Central memory CD4-positive, alpha-beta T cell (primary cell): ENCODE measurements around the gene GLB1L.
A peak's percentile ranks its signal among the peaks of the same experiment; 100 is the strongest.

Experiments
- DNase-seq: peaks from one replicate; pipeline ENCODE4 v3.0.0; 2022

Gene GLB1L

DNA sequence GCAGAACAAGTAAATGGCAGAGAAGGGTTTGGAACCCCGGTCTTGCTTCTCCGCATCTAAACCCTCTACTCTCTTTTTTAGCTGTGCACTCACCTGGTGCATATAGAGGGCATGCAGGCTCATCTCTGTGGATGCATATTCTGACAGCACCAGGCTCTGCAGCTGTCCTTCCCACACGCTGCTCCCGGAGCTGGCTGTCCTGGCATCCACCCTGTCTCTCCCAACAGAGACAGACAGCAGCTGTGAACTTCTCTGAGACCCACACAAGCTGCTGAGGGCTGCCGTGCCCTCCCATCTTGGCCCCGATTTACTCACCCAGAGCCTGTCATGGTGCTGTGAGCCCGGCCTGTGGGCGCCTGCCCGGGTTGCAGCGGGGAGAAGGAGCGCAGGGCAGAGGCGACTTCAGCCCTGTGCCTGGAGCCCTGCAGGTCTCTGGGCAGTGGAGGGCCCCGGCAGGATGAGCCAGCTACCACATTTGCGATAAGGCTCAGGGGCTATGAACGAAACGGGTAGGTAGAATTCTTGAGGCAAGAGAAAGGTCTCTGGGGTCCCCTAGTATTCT, 23.2 kb downstream of the GLB1L start:
- no peak for DNase-seq

DNA sequence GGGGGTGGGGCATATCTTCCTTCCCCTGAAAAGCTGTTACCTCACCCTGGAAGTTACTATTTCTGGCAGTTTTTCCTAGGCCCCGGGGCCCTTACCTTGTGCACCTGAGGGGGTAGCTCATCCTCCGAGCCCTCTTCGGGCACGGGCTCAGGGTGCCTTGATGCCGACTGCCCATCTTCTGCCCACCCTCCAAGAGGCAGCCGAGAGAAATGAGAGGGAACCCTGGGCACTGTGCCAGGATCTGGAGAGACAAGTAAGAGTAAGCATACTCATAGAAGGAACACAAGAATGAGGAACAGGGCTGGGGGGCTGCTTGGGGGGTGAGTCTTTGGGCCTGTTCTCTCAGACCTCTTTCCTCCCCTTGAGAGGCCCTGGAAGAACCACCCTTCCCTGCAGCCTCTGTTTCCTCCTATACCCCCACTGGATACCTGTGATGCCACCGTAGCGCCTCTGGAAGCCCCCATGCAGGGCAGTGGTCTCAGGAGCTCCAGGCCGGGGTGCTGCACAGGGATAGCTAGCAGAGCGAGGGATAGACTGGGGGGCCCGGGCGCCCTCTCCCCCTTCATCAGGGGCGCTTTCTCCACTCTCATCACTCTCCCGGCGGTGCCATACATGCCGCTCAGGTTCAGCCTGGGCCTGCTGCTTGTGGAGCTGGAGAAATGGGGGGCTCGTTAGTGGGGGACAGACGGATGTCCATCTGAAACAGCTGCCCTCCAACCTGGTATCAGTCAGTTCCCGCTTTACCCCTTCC, 24.4 kb downstream of the GLB1L start:
- no peak for DNase-seq

GRCh38 chr2:219219784-219220532, 25.3 kb downstream of the GLB1L start:
- DNase-seq, result no peak

GRCh38 chr2:219218732-219219701, 26.2 kb downstream of the GLB1L start, which contains the start of gene ABCB6:
TSS of gene ABCB6 (minus strand) at chr2:219218958. CDS start at chr2:219218673, 285 bp downstream.
- peak; percentile 82 for DNase-seq

- DNase-seq, result peak; percentile 17
Measured at GRCh38 chr2:219218217-219218731, 27.0 kb downstream of the GLB1L start.

DNA sequence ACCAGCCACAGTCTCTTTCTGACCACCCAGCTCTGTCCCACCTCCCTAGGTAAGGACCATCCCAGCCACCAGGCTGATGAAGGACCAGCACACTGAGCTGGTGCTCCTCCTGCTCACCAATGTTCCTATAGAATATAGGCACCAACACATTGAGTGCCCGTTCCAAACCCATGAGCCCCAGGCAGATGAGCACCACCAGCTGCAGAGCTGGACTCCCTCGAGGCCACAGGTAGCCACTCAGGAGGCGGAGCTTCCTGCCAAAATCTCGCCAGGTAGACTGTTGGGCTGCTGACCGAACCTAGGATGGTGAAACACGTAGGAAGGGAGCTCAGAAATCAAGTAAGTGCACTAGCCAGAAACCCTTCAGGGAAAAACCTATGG, 28.7 kb downstream of the GLB1L start:
- no peak for DNase-seq

- DNase-seq, result no peak
Measured at GRCh38 chr2:219215871-219216534, 29.2 kb downstream of the GLB1L start.

- DNase-seq, result no peak
Measured at GRCh38 chr2:219214786-219215185, 30.5 kb downstream of the GLB1L start.

- no peak for DNase-seq
Measured at GRCh38 chr2:219214141-219214540, 31.1 kb downstream of the GLB1L start.

GRCh38 chr2:219213486-219214071, 31.7 kb downstream of the GLB1L start:
- DNase-seq, result no peak

- no peak for DNase-seq
Measured at GRCh38 chr2:219213026-219213415, 32.2 kb downstream of the GLB1L start.

DNA sequence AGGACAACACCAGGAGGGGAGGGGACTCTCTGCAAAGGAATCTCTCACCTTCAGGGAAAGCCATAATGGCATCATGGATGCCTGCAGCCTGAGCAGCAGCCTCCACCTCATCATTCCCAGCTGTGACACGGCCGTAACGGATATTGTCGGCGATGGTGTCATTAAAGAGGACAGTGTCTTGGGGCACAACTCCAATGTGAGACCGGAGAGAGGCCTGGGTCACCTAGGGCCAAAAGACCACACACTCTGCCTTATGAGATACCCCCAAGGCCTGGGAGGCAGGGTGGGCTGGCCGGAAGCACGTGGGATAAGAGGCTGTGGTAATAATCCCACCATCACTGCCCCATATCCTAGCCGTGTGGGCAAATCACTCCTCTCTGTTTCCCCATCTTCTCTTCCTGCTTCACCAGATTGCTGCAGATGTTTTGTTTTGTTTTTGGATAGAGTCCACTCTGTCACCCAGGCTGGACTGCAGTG, 34.3 kb downstream of the GLB1L start:
- no peak for DNase-seq

- no peak for DNase-seq
Measured at GRCh38 chr2:219210196-219210885, 34.9 kb downstream of the GLB1L start.

- DNase-seq, result no peak
Measured at GRCh38 chr2:219209236-219210195, 35.7 kb downstream of the GLB1L start.

DNA sequence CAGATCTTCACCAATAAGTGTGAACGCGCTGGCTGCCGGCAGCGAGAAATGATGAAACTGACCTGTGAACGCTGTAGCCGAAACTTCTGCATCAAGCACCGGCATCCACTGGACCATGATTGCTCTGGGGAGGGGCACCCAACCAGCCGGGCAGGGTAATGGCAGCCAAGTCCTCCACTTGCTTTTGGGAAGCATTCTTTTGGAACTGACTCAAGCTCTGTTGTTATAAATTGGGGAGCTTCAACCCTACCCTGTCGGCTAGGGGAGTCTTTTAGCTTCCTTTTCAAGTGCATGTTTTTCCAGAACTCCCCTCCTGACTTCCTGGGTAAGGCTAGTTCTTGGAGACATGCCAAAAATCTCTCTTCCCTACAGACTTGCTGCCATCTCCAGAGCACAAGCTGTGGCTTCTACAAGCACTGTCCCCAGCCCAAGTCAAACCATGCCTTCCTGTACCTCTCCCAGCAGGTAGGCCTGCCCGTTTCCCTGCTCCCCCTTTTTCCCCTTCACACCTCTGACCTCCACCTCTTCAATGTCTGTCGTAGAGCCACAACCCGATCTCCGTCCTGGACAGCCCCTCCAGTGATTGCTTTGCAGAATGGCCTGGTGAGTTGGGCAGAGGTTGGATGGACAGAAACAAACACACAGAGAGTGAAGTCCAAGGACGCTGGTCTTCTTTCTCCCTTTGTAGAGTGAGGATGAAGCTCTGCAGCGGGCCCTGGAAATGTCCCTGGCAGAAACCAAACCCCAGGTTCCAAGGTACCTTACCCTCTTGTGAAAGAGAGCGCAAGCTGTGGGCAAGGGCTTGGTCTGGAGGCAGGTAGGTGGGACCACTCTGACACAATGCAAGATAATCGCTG, 37.1 kb downstream of the GLB1L start:
- DNase-seq, result no peak

DNA sequence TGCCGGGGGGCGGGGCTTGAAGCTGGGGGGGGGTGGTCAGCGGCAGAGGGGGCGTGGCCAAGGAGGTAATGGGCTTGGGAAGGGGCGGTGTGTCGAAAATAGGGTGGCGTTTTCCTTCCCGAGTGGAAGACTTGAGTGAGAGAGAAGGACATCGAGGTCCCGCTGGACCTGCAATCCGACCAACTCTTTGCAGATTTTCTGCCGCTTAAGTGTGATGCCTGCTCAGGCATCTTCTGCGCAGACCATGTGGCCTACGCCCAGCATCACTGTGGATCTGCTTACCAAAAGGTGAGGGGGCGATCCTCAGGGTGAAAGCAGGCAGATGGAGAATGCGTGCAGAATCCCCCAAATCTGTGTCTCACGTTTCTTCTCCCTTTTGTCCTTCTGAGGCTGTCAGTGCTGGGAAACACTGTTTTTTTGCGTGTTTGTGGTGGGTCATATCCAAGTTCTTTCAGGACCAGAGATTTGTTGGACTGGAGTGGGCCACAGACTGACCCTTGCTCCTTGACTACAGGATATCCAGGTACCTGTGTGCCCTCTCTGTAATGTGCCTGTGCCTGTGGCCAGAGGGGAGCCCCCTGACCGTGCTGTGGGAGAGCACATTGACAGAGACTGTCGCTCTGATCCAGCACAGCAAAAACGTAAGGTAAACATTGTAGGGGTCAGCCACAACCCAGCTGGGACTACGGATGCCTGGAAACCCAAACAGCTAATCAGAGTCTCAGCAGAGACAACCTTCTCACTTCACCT, 37.9 kb downstream of the GLB1L start:
- DNase-seq, result no peak

DNA sequence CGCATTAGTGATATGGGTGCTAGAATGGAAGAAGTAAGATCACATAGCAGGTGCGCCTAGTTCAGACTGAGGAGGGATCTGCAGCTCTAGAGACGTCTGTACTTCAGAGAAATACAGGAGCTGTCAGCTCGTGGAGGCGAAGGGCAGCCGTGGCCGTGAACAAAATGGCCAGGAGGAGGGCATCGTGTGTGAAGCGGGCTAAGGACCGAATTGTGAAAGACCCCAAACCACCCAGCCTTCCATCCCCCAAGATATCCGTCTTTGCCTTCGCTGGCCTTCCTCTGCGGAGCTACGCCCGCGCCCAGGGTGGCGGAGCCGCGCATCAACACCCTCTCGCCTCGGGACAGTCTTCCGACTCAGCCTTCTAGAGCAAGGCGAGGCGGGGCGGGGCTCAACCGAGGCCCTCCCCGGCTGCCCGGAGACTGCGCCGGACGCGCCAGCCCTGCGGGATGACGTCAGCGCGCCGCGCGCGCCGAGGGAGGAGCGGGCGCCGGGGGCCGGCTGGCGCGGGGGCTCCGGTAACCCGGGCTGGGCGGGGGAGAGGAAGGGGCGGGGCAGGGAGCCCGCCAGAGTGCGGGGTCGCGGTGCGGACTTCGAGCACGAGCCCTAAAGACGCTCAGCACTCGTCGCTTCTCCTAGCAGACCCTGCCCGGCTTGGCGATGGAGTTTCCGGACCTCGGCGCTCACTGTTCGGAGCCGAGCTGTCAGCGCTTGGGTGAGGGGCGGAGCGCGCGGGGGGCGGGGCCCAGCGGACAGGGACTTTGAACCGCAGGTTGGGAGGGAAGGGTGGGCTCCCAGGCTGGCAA, 38.7 kb downstream of the GLB1L start, which contains the start of gene ZFAND2B:
TSS of gene ZFAND2B (plus strand) at position 455 of the 806 bp plus-strand sequence. CDS start at position 661, 206 bp downstream.
- DNase-seq, result peak; percentile 95
